Fibroblast of mammary gland (primary cell): ENCODE data around the gene ACVR1B.

ENCODE experiments used
- DNase-seq: peaks from one replicate; pipeline ENCODE4 v3.0.0-alpha.2; 2010; ENCODE audit warnings: low read depth
- H3K4me3 ChIP-seq: 2 replicates; pipeline ENCODE4 v1.5.1; 2011; ENCODE audit warnings: low read depth, mild to moderate bottlenecking, low read length, moderate library complexity; ENCODE audit not compliant: control insufficient read depth
- TF ChIP-seq, protein P1 (sequence below): conservative IDR thresholded peaks from 2 replicates; pipeline ENCODE4 v1.5.1; 2011; ENCODE audit warnings: low read depth, low read length, inconsistent platforms; ENCODE audit not compliant: control insufficient read depth, insufficient read depth

ACVR1B gene

DNA sequence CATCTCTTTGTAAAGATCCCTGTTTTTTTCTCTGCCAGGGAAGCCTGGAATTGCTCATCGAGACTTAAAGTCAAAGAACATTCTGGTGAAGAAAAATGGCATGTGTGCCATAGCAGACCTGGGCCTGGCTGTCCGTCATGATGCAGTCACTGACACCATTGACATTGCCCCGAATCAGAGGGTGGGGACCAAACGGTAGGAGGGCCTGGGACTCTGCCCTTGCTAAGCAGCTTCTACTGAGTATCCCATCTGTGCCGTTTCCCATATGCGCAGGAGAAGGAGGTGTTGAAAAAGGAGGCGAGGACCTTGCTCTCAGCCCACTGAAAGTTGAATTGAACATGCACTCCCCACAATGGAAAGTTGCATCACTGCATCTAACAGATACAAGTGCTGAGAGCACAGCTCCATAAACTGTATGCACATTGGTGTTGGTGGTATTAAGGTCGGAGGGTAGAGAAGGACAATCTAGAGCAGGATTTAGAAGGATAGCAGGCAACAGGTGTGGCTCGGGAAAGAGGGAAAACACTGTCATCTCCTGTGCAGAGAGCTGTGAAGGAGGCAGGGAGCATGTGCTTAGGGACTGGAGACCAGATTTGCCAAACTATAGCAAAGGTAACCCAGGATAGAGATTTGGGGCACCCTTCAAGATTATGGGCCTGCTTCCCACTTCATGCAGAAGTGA is 33.8 kb downstream of the ACVR1B start:
- TF ChIP-seq, protein P1, sequence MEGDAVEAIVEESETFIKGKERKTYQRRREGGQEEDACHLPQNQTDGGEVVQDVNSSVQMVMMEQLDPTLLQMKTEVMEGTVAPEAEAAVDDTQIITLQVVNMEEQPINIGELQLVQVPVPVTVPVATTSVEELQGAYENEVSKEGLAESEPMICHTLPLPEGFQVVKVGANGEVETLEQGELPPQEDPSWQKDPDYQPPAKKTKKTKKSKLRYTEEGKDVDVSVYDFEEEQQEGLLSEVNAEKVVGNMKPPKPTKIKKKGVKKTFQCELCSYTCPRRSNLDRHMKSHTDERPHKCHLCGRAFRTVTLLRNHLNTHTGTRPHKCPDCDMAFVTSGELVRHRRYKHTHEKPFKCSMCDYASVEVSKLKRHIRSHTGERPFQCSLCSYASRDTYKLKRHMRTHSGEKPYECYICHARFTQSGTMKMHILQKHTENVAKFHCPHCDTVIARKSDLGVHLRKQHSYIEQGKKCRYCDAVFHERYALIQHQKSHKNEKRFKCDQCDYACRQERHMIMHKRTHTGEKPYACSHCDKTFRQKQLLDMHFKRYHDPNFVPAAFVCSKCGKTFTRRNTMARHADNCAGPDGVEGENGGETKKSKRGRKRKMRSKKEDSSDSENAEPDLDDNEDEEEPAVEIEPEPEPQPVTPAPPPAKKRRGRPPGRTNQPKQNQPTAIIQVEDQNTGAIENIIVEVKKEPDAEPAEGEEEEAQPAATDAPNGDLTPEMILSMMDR = no peak
- DNase-seq = no peak

DNA sequence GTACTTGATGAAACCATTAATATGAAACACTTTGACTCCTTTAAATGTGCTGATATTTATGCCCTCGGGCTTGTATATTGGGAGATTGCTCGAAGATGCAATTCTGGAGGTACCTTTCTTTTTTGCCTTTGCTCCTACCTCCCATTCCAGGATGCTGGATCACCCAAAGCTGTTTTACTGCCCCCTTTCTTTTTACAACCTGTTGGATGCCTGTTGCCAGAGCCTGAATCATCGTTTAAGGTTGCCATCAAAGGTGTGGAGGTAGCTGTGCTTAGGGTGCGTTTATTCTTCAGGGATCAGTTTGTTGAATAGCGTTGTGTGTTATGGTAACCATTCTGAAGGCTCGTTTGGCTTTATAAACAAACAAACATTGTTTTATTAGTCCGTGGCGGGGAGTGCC is 35.3 kb downstream of the ACVR1B start:
- TF ChIP-seq, protein P1 = no peak
- no peak overlapping the region for H3K4me3 ChIP-seq
- no peak for DNase-seq

More for the DNA sequence above, 33.8 kb downstream of the ACVR1B start:
- no peak overlapping the region for H3K4me3 ChIP-seq

DNA sequence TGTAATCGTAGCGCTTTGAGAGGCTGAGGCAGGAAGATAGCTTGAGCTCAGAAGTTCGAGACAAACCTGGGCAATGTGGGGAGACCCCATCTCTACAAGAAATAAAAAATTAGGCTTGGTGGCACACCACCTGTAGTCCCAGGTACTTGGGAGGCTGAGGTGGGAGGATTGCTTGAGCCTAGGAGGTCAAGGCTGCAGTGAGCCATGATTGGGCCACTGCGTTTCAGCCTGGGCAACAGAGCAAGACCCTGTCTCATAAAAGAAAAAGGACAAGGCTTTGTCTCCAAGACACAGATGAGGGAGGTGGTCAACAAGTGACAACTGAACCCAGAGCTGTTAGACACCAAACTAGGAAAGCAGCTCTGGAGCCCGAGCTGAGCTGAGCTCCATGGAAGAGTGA is 40.7 kb downstream of the ACVR1B start:
- TF ChIP-seq, protein P1 = no peak
- H3K4me3 ChIP-seq = no peak overlapping the region
- no peak for DNase-seq

DNA sequence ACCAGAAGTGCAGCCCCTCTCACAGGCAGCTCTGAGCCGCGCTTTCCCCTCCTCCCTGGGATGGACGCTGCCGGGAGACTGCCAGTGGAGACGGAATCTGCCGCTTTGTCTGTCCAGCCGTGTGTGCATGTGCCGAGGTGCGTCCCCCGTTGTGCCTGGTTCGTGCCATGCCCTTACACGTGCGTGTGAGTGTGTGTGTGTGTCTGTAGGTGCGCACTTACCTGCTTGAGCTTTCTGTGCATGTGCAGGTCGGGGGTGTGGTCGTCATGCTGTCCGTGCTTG is 43.0 kb downstream of the ACVR1B start:
- no peak for DNase-seq
- H3K4me3 ChIP-seq = no peak overlapping the region
- TF ChIP-seq, protein P1 = no peak

DNA sequence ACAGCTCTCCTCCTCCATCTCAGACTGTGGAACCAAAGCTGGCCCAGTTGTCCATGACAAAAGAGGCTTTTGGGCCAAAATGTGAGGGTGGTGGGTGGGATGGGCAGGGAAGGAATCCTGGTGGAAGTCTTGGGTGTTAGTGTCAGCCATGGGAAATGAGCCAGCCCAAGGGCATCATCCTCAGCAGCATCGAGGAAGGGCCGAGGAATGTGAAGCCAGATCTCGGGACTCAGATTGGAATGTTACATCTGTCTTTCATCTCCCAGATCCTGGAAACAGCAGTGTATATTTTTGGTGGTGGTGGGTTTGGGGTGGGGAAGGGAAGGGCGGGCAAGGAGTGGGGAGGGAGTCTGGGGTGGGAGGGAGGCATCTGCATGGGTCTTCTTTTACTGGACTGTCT is 43.5 kb downstream of the ACVR1B start:
- no peak overlapping the region for H3K4me3 ChIP-seq
- TF ChIP-seq, protein P1 = no peak
- no peak for DNase-seq

DNA sequence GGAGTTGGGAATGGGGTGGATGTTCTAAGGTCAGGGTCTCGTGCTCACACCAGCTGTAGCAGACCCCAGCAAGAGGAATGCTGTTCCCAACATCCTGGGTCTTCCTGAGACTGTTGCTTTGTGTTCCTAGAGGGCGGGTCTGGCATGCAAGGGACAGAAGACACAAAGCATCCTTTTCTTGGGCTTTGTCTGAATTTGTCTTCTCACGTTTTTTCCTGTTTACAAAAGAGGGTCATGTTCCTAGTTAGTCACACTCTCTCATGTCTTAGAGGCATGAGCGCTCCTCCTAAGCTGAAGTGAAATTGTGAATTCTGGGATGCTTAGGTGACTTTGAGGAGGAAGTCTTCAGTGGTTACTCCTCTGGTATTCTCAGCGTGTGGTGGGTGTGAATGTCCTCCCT is 45.6 kb downstream of the ACVR1B start:
- no peak overlapping the region for H3K4me3 ChIP-seq
- DNase-seq = no peak
- TF ChIP-seq, protein P1 = no peak
